Ishikawa (cell line): ENCODE results near the gene BTRC.

ENCODE experiments used
- FOXM1 ChIP-seq: IDR thresholded peaks from 2 replicates; pipeline ENCODE4 v1.6.1; 2012; ENCODE audit warnings: low read depth, borderline replicate concordance
- MAX ChIP-seq: IDR thresholded peaks from 2 replicates; pipeline ENCODE4 v1.6.1; 2012
- RAD21 ChIP-seq: IDR thresholded peaks from 2 replicates; pipeline ENCODE4 v1.6.1; 2012; ENCODE audit warnings: low read depth
- TCF12 ChIP-seq: IDR thresholded peaks from 2 replicates; pipeline ENCODE4 v1.6.1; 2012; ENCODE audit warnings: low read depth

- no peak for TF ChIP-seq RAD21
- TF ChIP-seq MAX, result no peak
- no peak for TF ChIP-seq FOXM1
- TF ChIP-seq TCF12, result no peak
Observed at GRCh38 chr10:101358706-101359300, 4.8 kb downstream of the BTRC start.
